GM12878 (cell line): Measurements from ENCODE around the gene SLC13A3. TPM values are rescaled to one million over a fixed set of nuclear protein-coding genes. Genes with fewer than 3 reads are reported as not detected.

ENCODE experiments used
- ATAC-seq: fragments of 200-7000 bp; cut with Tn5 transposase; 3 replicates; pipeline ENCODE4 v1.9.1; 2020; ENCODE audit warnings: mild to moderate bottlenecking, moderate library complexity
- BruUV-seq: library from RNA; stranded (reverse); fragments of 400-500 nt; replicated peaks from 2 replicates; lab custom pipeline; 2021; lab: Mats Ljungman, UMichigan
- CTCF ChIA-PET: fragments of 300-600 bp; sonication (Branson Sonifier 250); formaldehyde crosslinking; extraction: SDS; loops from one replicate; lab custom pipeline; 2021; ENCODE audit warnings: inconsistent platforms; lab: Yijun Ruan, JAX
- POLR2A ChIA-PET: fragments of 350-600 bp; formaldehyde crosslinking; extraction: SDS; loops from one replicate; lab custom pipeline; 2021; ENCODE audit warnings: inconsistent platforms; lab: Charles Lee
- RAD21 ChIA-PET: fragments of 300-600 bp; sonication (Branson Sonifier 250); formaldehyde crosslinking; loops from one replicate; lab custom pipeline; 2023; ENCODE audit warnings: antibody characterized with exemption; ENCODE audit not compliant: unreplicated experiment; lab: Charles Lee
- SMC1A ChIA-PET: fragments of 300-600 bp; sonication (Branson Sonifier 250); formaldehyde crosslinking; loops from one replicate; lab custom pipeline; 2023; ENCODE audit not compliant: unreplicated experiment, uncharacterized antibody; lab: Charles Lee
- DNase-seq: peaks from one replicate; pipeline ENCODE4 v3.0.0-alpha.2; 2011; ENCODE audit warnings: low read depth, low spot score
- FAIRE-seq: peaks from 3 replicates; lab custom pipeline; 2011; peaks lifted over from hg19 to GRCh38; lab: Jason Lieb, UNC
- H2AFZ ChIP-seq: 2 replicates; pipeline ENCODE4 v1.6.0; 2011; ENCODE audit warnings: low read depth, low read length, control low read depth; ENCODE audit not compliant: control insufficient read depth
- H3K27ac ChIP-seq: 2 replicates; pipeline ENCODE4 v1.5.1; 2011; ENCODE audit warnings: control low read depth; ENCODE audit not compliant: control insufficient read depth, insufficient read depth
- H3K27me3 ChIP-seq, 2 experiments: replicated peaks in 1 of 2; 2 replicates each; pipeline versions ENCODE4 v1.6.0 to v1.6.1; 2011; ENCODE audit warnings: low read length in 1 of 2; ENCODE audit not compliant: control insufficient read depth in 2 of 2, insufficient read depth in 2 of 2
- H3K36me3 ChIP-seq, 2 experiments: 2 replicates each; pipeline ENCODE4 v1.5.1; 2011; ENCODE audit warnings: low read length in 1 of 2; ENCODE audit not compliant: control insufficient read depth in 2 of 2, insufficient read depth in 2 of 2
- H3K4me1 ChIP-seq: 2 replicates; pipeline ENCODE4 v1.6.1; 2011; ENCODE audit warnings: mild to moderate bottlenecking, low read length, moderate library complexity, mixed read lengths; ENCODE audit not compliant: control insufficient read depth, insufficient read depth
- H3K4me2 ChIP-seq: 2 replicates; pipeline ENCODE4 v1.6.0; 2011; ENCODE audit warnings: control low read depth; ENCODE audit not compliant: control insufficient read depth, insufficient read depth
- H3K4me3 ChIP-seq: fragments of 200-600 bp; sonication (generic); 2 replicates; pipeline ENCODE4 v1.5.1; 2016
- H3K79me2 ChIP-seq: 2 replicates; pipeline ENCODE4 v1.6.0; 2011; ENCODE audit warnings: low read length; ENCODE audit not compliant: control insufficient read depth, insufficient read depth
- H3K9ac ChIP-seq: 2 replicates; pipeline ENCODE4 v1.8.0; 2011; ENCODE audit warnings: low read length, control low read depth, mixed read lengths; ENCODE audit not compliant: control insufficient read depth, insufficient read depth
- H3K9me3 ChIP-seq: replicated peaks from 3 replicates; pipeline ENCODE4 v1.5.1; 2011; ENCODE audit warnings: mild to moderate bottlenecking, low read length; ENCODE audit not compliant: control insufficient read depth, insufficient read depth
- H4K20me1 ChIP-seq: 2 replicates; pipeline ENCODE4 v1.6.0; 2011; ENCODE audit not compliant: control insufficient read depth, insufficient read depth
- CBX3 ChIP-seq: fragments of 200-600 bp; sonication (generic); IDR thresholded peaks from 2 replicates; pipeline ENCODE4 v1.6.1; 2016; ENCODE audit warnings: low read depth, borderline replicate concordance
- GATAD2B ChIP-seq: fragments of 450-650 bp; conservative IDR thresholded peaks from 2 replicates; pipeline ENCODE4 v1.6.1; 2017; ENCODE audit warnings: low read depth, mild to moderate bottlenecking, moderate library complexity
- HDAC2 ChIP-seq: fragments of 200-600 bp; sonication (generic); IDR thresholded peaks from 2 replicates; pipeline ENCODE4 v1.6.1; 2017
- PAX8 ChIP-seq: fragments of 450-650 bp; IDR thresholded peaks from 2 replicates; pipeline ENCODE4 v1.6.1; 2017; ENCODE audit warnings: mild to moderate bottlenecking, moderate library complexity
- RAD21 ChIP-seq: IDR thresholded peaks from 2 replicates; pipeline ENCODE4 v1.6.1; 2011; ENCODE audit warnings: mild to moderate bottlenecking, low read depth, low read length, moderate library complexity; ENCODE audit not compliant: insufficient read depth
- SUPT20H ChIP-seq: IDR thresholded peaks from 2 replicates; pipeline ENCODE4 v1.6.1; 2011; ENCODE audit warnings: low read depth, mild to moderate bottlenecking, low read length, moderate library complexity, borderline replicate concordance; ENCODE audit not compliant: control insufficient read depth
- WGBS: methylation state at CpG from one replicate; pipeline ENCODE4 v1.1.6; 2016; ENCODE audit warnings: low lambda C conversion rate; ENCODE audit not compliant: insufficient replicate concordance, insufficient coverage; ENCODE audit errors: missing lambda C conversion rate; 5-methylcytosine and 5-hydroxymethylcytosine counted together
- in situ Hi-C: fragments of 300-500 bp; cut with MboI; formaldehyde crosslinking; loops from 9 replicates; pipeline ENCODE4 v1.14.3; 2018; ENCODE audit warnings: mixed read lengths
- intact Hi-C: fragments of 100-400 bp; cut with micrococcal nuclease; formaldehyde crosslinking; loops from one replicate; pipeline ENCODE4 v1.14.2; 2022; ENCODE audit not compliant: unreplicated experiment
- polyA plus RNA-seq, 11 experiments: library from polyadenylated mRNA; depleted of rRNA in 4 of 11; unstranded in 6 of 11; stranded (reverse) in 5 of 11; fragments of >200 nt; fragmentation: Nextera tagmentation in 4 of 11; fragmentation: Illumina TruSeq in 1 of 11; extraction: Ambion mirVana in 4 of 11; extraction: Trizol in 1 of 11; gene quantifications; 1 replicate in 1 of 11; 2 replicates in 10 of 11; pipeline versions ENCODE4 v1.2.1 to v1.2.3, GENCODE V29; 2011 to 2016; ENCODE audit warnings: inconsistent platforms in 2 of 11, missing spikeins in 2 of 11, low read depth in 1 of 11
- total RNA-seq, 4 experiments: library from RNA; depleted of rRNA in 3 of 4; stranded (reverse); fragments of >200 nt in 3 of 4; fragmentation: Illumina TruSeq in 1 of 4; extraction: Trizol in 1 of 4; gene quantifications; 2 replicates each; pipeline versions ENCODE4 v1.2.1 to v1.2.3, GENCODE V29; 2013 to 2021
- TF ChIP-seq, protein P1 (sequence below): IDR thresholded peaks from 2 replicates; pipeline ENCODE4 v1.6.1; 2011; ENCODE audit warnings: borderline replicate concordance, low read depth, mild to moderate bottlenecking, moderate library complexity, mixed read lengths, low read length; ENCODE audit not compliant: insufficient read depth; ENCODE audit errors: extremely low read length
- TF ChIP-seq, protein P2 (sequence below): fragments of 150-350 bp; IDR thresholded peaks from 2 replicates; pipeline ENCODE4 v1.6.1; 2014; ENCODE audit warnings: mild to moderate bottlenecking, low read depth, low read length
- TF ChIP-seq, protein P3 (sequence below): fragments of 450-650 bp; IDR thresholded peaks from 2 replicates; pipeline ENCODE4 v1.6.1; 2017; ENCODE audit warnings: antibody characterized with exemption, mild to moderate bottlenecking, moderate library complexity
- TF ChIP-seq, protein P4 (sequence below): fragments of 450-650 bp; IDR thresholded peaks from 2 replicates; pipeline ENCODE4 v1.6.1; 2017; ENCODE audit warnings: low read depth, mild to moderate bottlenecking, moderate library complexity
- TF ChIP-seq, protein P5 (sequence below): IDR thresholded peaks from 2 replicates; pipeline ENCODE4 v1.6.1; 2011; ENCODE audit warnings: mild to moderate bottlenecking, low read depth, low read length, moderate library complexity; ENCODE audit not compliant: insufficient replicate concordance

SLC13A3 gene
- total and polyA plus RNA-seq, 10 of the 15 experiments (the other 5 are each of a cell fraction or from before 2014, with no cell fraction given): 0.03 to 0.76 (median 0.07) TPM; not detected in 4

DNA sequence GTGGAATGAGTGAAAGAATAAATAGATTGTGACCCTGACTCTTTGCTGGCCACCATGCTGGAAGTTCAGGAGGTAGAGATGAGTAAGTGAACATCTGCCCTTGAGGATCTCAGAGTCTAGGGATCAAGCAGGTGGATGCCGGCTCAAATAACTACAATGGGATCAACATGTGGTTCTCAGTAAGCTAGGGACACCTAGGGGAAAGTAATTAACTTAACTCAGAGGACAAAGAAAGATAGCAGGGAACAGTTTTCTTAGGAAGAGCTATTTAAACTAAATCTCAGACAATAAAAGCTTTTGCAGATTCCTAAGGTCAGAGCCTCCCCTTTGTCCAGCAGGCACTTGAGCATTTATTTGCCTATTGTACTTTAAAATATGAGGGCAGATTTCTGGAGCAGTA lies 29.1 kb downstream of the SLC13A3 start:
- no peak overlapping the region for H3K4me3 ChIP-seq
- H3K27ac ChIP-seq: no peak overlapping the region
- H4K20me1 ChIP-seq: no peaks in the 10 kb centered on the region
- TF ChIP-seq, protein P1, sequence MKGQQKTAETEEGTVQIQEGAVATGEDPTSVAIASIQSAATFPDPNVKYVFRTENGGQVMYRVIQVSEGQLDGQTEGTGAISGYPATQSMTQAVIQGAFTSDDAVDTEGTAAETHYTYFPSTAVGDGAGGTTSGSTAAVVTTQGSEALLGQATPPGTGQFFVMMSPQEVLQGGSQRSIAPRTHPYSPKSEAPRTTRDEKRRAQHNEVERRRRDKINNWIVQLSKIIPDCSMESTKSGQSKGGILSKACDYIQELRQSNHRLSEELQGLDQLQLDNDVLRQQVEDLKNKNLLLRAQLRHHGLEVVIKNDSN: no peak
- TF ChIP-seq, protein P2, sequence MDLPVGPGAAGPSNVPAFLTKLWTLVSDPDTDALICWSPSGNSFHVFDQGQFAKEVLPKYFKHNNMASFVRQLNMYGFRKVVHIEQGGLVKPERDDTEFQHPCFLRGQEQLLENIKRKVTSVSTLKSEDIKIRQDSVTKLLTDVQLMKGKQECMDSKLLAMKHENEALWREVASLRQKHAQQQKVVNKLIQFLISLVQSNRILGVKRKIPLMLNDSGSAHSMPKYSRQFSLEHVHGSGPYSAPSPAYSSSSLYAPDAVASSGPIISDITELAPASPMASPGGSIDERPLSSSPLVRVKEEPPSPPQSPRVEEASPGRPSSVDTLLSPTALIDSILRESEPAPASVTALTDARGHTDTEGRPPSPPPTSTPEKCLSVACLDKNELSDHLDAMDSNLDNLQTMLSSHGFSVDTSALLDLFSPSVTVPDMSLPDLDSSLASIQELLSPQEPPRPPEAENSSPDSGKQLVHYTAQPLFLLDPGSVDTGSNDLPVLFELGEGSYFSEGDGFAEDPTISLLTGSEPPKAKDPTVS: no peak
- TF ChIP-seq SUPT20H: no peak
- TF ChIP-seq, protein P3, sequence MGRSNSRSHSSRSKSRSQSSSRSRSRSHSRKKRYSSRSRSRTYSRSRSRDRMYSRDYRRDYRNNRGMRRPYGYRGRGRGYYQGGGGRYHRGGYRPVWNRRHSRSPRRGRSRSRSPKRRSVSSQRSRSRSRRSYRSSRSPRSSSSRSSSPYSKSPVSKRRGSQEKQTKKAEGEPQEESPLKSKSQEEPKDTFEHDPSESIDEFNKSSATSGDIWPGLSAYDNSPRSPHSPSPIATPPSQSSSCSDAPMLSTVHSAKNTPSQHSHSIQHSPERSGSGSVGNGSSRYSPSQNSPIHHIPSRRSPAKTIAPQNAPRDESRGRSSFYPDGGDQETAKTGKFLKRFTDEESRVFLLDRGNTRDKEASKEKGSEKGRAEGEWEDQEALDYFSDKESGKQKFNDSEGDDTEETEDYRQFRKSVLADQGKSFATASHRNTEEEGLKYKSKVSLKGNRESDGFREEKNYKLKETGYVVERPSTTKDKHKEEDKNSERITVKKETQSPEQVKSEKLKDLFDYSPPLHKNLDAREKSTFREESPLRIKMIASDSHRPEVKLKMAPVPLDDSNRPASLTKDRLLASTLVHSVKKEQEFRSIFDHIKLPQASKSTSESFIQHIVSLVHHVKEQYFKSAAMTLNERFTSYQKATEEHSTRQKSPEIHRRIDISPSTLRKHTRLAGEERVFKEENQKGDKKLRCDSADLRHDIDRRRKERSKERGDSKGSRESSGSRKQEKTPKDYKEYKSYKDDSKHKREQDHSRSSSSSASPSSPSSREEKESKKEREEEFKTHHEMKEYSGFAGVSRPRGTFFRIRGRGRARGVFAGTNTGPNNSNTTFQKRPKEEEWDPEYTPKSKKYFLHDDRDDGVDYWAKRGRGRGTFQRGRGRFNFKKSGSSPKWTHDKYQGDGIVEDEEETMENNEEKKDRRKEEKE: no peak
- TF ChIP-seq, protein P4, sequence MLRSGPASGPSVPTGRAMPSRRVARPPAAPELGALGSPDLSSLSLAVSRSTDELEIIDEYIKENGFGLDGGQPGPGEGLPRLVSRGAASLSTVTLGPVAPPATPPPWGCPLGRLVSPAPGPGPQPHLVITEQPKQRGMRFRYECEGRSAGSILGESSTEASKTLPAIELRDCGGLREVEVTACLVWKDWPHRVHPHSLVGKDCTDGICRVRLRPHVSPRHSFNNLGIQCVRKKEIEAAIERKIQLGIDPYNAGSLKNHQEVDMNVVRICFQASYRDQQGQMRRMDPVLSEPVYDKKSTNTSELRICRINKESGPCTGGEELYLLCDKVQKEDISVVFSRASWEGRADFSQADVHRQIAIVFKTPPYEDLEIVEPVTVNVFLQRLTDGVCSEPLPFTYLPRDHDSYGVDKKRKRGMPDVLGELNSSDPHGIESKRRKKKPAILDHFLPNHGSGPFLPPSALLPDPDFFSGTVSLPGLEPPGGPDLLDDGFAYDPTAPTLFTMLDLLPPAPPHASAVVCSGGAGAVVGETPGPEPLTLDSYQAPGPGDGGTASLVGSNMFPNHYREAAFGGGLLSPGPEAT: no peak
- TF ChIP-seq PAX8: no peak
- TF ChIP-seq, protein P5, sequence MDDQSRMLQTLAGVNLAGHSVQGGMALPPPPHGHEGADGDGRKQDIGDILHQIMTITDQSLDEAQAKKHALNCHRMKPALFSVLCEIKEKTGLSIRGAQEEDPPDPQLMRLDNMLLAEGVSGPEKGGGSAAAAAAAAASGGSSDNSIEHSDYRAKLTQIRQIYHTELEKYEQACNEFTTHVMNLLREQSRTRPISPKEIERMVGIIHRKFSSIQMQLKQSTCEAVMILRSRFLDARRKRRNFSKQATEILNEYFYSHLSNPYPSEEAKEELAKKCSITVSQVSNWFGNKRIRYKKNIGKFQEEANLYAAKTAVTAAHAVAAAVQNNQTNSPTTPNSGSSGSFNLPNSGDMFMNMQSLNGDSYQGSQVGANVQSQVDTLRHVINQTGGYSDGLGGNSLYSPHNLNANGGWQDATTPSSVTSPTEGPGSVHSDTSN: no peak
- no peak for TF ChIP-seq GATAD2B
- no peak for TF ChIP-seq HDAC2
- no peak for TF ChIP-seq CBX3
- no peak for TF ChIP-seq RAD21
- ATAC-seq (no peak), DNase-seq (no peak), FAIRE-seq (no peak)
- no peak overlapping the region for H2AFZ ChIP-seq
- no peak overlapping the region for H3K9ac ChIP-seq
- BruUV-seq: no TSS peak
- no peaks in the 10 kb centered on the region for H3K36me3 ChIP-seq
- SMC1A ChIA-PET: no interaction called here
- RAD21 ChIA-PET: no interaction called here
- H3K4me1 ChIP-seq: no peaks in the 10 kb centered on the region
- POLR2A ChIA-PET: no interaction called here
- H3K9me3 ChIP-seq: peaks cover 2% of the 10 kb centered on the region; the same call in 1 of the 3 replicates
- CTCF ChIA-PET: no interaction called here
- H3K79me2 ChIP-seq: no peaks in the 10 kb centered on the region
- 0% methylated on average over 1 of the region's 1 CpG for WGBS
- in situ Hi-C loops: no loop called here
- no peak overlapping the region for H3K4me2 ChIP-seq
- intact Hi-C loops: no loop called here
- no peaks in the 10 kb centered on the region; a peak in 1 of 4 replicates for H3K27me3 ChIP-seq
